GM20431 (cell line): Measurements from ENCODE around the gene MINDY3.
"Not testable (repeated sequence)": the region's sequence is repeated elsewhere in the genome, so short reads cannot be mapped to it uniquely, and the experiment has no call there.

ENCODE experiments used
- in situ Hi-C: fragments of 300-500 bp; cut with MseI, MboI; formaldehyde crosslinking; loops from one replicate; pipeline ENCODE4 v1.15.0; 2020; ENCODE audit warnings: low sequenced_read_pairs; ENCODE audit not compliant: unreplicated experiment

MINDY3 gene

GRCh38 chr10:15783941-15784636, 76.2 kb downstream of the MINDY3 start:
- in situ Hi-C loops: no loop called here

- in situ Hi-C loops: no loop called here
These were observed 77.5 kb downstream of the MINDY3 start for GRCh38 chr10:15782851-15783250.

GRCh38 chr10:15781381-15781960, 78.8 kb downstream of the MINDY3 start:
- in situ Hi-C loops: no loop called here

GRCh38 chr10:15780353-15781135, 79.8 kb downstream of the MINDY3 start:
- in situ Hi-C loops: no loop called here

GRCh38 chr10:15775513-15775912, 84.8 kb downstream of the MINDY3 start:
- in situ Hi-C loops: no loop called here

- in situ Hi-C loops: not testable (repeated sequence)
These were observed 85.8 kb downstream of the MINDY3 start for GRCh38 chr10:15774534-15774933.

GRCh38 chr10:15764892-15765454, 95.3 kb downstream of the MINDY3 start:
- in situ Hi-C loops: no loop called here

- in situ Hi-C loops: no loop called here
These were observed 97.3 kb downstream of the MINDY3 start for GRCh38 chr10:15763006-15763405.

- in situ Hi-C loops: not testable (repeated sequence)
These were observed 98.1 kb downstream of the MINDY3 start for GRCh38 chr10:15762239-15762638.

GRCh38 chr10:15761224-15761623, 99.1 kb downstream of the MINDY3 start:
- in situ Hi-C loops: not testable (repeated sequence)

- in situ Hi-C loops: no loop called here
These were observed 99.6 kb downstream of the MINDY3 start for GRCh38 chr10:15760681-15761080.

GRCh38 chr10:15759265-15759664, 101.0 kb downstream of the MINDY3 start:
- in situ Hi-C loops: no loop called here

GRCh38 chr10:15758618-15759017, 101.7 kb downstream of the MINDY3 start:
- in situ Hi-C loops: no loop called here

GRCh38 chr10:15754937-15755336, 105.4 kb downstream of the MINDY3 start:
- in situ Hi-C loops: no loop called here

GRCh38 chr10:15751046-15751445, 109.3 kb downstream of the MINDY3 start:
- in situ Hi-C loops: no loop called here

GRCh38 chr10:15748126-15748525, 112.2 kb downstream of the MINDY3 start:
- in situ Hi-C loops: loop anchor here (25.0 kb wide), 1 partner anchor 311 kb away; no protein-coding TSS in a partner anchor

- in situ Hi-C loops: loop anchor here (25.0 kb wide), 1 partner anchor 310 kb away; no protein-coding TSS in a partner anchor
These were observed 112.7 kb downstream of the MINDY3 start for GRCh38 chr10:15747632-15748031.

GRCh38 chr10:15745751-15746150, 114.6 kb downstream of the MINDY3 start:
- in situ Hi-C loops: loop anchor here (25.0 kb wide), 1 partner anchor 308 kb away; no protein-coding TSS in a partner anchor

- in situ Hi-C loops: loop anchor here (25.0 kb wide), 1 partner anchor 307 kb away; no protein-coding TSS in a partner anchor
These were observed 116.0 kb downstream of the MINDY3 start for GRCh38 chr10:15744217-15744865.

- in situ Hi-C loops: loop anchor here (25.0 kb wide), 1 partner anchor 306 kb away; no protein-coding TSS in a partner anchor
These were observed 116.9 kb downstream of the MINDY3 start for GRCh38 chr10:15743443-15743842.
